ENCODE measurements around the gene ART4. TPM values are rescaled to one million over a fixed set of nuclear protein-coding genes. Genes with fewer than 3 reads are reported as not detected.

ART4 gene
- total RNA-seq, 1 donor from 2014 or later = not detected

- H2AFZ ChIP-seq (replicated peaks) = no peak overlapping the region
- no peaks in the 10 kb centered on the region for H3K36me3 ChIP-seq
- H3K79me2 ChIP-seq (ENCODE audit: low read depth) = no peaks in the 10 kb centered on the region
- no peak overlapping the region for H3K4me2 ChIP-seq
- Mint-ChIP-seq H3K9me3 (no peaks in the 10 kb centered on the region), H3K36me3 (peaks cover 4% of the 10 kb centered on the region), H3K27ac (no peak overlapping the region), H3K4me1 (no peaks in the 10 kb centered on the region), H3K27me3 (ENCODE audit: insufficient read depth, low read depth) (peaks cover 3% of the 10 kb centered on the region), H3K4me3 (no peak overlapping the region)
- no peak overlapping the region for H3K4me3 ChIP-seq
- no peak overlapping the region for H3K9ac ChIP-seq
- no peak for DNase-seq (ENCODE audit: low spot score)
- H3K27ac ChIP-seq = no peak overlapping the region
- H3K9me3 ChIP-seq (ENCODE audit: low read depth) = no peaks in the 10 kb centered on the region
- no peaks in the 10 kb centered on the region for H3K4me1 ChIP-seq
- no peaks in the 10 kb centered on the region for H3F3A ChIP-seq (ENCODE audit: low read depth)
- no peak for TF ChIP-seq EZH2phosphoT487 (IDR thresholded peaks at IDR 0.05)
- no peak for TF ChIP-seq CTCF (IDR thresholded peaks at IDR 0.05)
- no peak for TF ChIP-seq EZH2 (IDR thresholded peaks at IDR 0.05)
- no peaks in the 10 kb centered on the region for H4K20me1 ChIP-seq (ENCODE audit: low read depth)
- no peaks in the 10 kb centered on the region for H3K27me3 ChIP-seq
These were observed 4.1 kb downstream of the ART4 start for GRCh38 chr12:14839262-14839661.

- H3K36me3 ChIP-seq = no peaks in the 10 kb centered on the region
- no peaks in the 10 kb centered on the region for H3K79me2 ChIP-seq (ENCODE audit: low read depth)
- no peak for DNase-seq (ENCODE audit: low spot score)
- no peak overlapping the region for H3K4me2 ChIP-seq
- Mint-ChIP-seq H3K9me3 (no peaks in the 10 kb centered on the region), H3K4me1 (no peaks in the 10 kb centered on the region), H3K27me3 (ENCODE audit: insufficient read depth, low read depth) (peaks cover 3% of the 10 kb centered on the region), H3K36me3 (peaks cover 4% of the 10 kb centered on the region), H3K27ac (no peak overlapping the region), H3K4me3 (no peak overlapping the region)
- no peaks in the 10 kb centered on the region for H3K27me3 ChIP-seq
- no peaks in the 10 kb centered on the region for H4K20me1 ChIP-seq (ENCODE audit: low read depth)
- no peak overlapping the region for H2AFZ ChIP-seq (replicated peaks)
- no peak overlapping the region for H3K27ac ChIP-seq
- H3K4me3 ChIP-seq = no peak overlapping the region
- H3K9me3 ChIP-seq (ENCODE audit: low read depth) = no peaks in the 10 kb centered on the region
- H3K9ac ChIP-seq = no peak overlapping the region
- no peak for TF ChIP-seq EZH2phosphoT487 (IDR thresholded peaks at IDR 0.05)
- TF ChIP-seq CTCF (IDR thresholded peaks at IDR 0.05) = no peak
- no peak for TF ChIP-seq EZH2 (IDR thresholded peaks at IDR 0.05)
- H3F3A ChIP-seq (ENCODE audit: low read depth) = no peaks in the 10 kb centered on the region
- no peaks in the 10 kb centered on the region for H3K4me1 ChIP-seq
These were observed 6.8 kb downstream of the ART4 start for GRCh38 chr12:14836336-14837210.

- DNase-seq (ENCODE audit: low spot score) = no peak
- H3K27ac ChIP-seq = no peak overlapping the region
- Mint-ChIP-seq H3K27ac (no peak overlapping the region), H3K4me3 (no peak overlapping the region), H3K27me3 (ENCODE audit: insufficient read depth, low read depth) (peaks cover 3% of the 10 kb centered on the region), H3K9me3 (no peaks in the 10 kb centered on the region), H3K36me3 (peaks cover 4% of the 10 kb centered on the region), H3K4me1 (no peaks in the 10 kb centered on the region)
- no peaks in the 10 kb centered on the region for H3K9me3 ChIP-seq (ENCODE audit: low read depth)
- H3K4me1 ChIP-seq = no peaks in the 10 kb centered on the region
- H3K79me2 ChIP-seq (ENCODE audit: low read depth) = no peaks in the 10 kb centered on the region
- TF ChIP-seq EZH2 (IDR thresholded peaks at IDR 0.05) (no peak), CTCF (IDR thresholded peaks at IDR 0.05) (no peak), EZH2phosphoT487 (IDR thresholded peaks at IDR 0.05) (no peak)
- H3K9ac ChIP-seq = no peak overlapping the region
- no peaks in the 10 kb centered on the region for H3K27me3 ChIP-seq
- H3K4me3 ChIP-seq = no peak overlapping the region
- H3K36me3 ChIP-seq = no peaks in the 10 kb centered on the region
- H3K4me2 ChIP-seq = no peak overlapping the region
- H3F3A ChIP-seq (ENCODE audit: low read depth) = no peaks in the 10 kb centered on the region
- no peak overlapping the region for H2AFZ ChIP-seq (replicated peaks)
- no peaks in the 10 kb centered on the region for H4K20me1 ChIP-seq (ENCODE audit: low read depth)
These were observed 8.8 kb downstream of the ART4 start for GRCh38 chr12:14834509-14834908.

Data from neural progenitor cell (in vitro differentiated cells).